ENCODE measurements around the gene ERCC2.
"Not testable (repeated sequence)": the region's sequence is repeated elsewhere in the genome, so short reads cannot be mapped to it uniquely, and the experiment has no call there.

The ERCC2 gene

DNA sequence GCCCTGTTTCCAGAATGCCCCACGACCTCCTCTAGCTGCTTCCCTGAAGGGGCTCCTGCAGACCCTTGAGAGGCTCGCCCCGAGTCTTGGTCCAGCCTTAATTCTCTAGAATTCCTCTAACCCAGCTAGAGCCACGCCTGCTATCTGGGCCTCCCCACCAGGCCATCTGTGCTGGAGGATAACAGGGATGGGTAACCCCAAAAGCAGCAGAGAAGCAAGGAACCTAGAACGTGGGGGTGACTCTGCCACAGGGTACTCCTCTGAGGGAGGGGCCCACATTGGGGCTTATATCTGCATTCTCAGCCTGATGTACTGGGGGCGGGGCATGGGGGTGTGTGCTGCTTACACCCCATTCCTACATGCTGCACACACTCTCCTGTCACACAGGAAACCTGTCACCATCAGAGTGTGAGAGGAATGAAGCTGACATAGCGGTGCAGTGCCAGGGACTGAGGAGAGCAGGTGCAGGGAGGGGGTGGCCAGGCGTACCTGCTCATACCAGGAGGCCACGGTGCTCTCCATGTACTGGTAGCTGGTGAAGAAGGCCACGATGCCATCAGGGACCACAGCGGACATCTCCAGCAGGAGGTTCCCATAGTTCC lies 16.0 kb downstream of the ERCC2 start:
- DNase-seq (ENCODE audit: low read depth), result no peak

DNA sequence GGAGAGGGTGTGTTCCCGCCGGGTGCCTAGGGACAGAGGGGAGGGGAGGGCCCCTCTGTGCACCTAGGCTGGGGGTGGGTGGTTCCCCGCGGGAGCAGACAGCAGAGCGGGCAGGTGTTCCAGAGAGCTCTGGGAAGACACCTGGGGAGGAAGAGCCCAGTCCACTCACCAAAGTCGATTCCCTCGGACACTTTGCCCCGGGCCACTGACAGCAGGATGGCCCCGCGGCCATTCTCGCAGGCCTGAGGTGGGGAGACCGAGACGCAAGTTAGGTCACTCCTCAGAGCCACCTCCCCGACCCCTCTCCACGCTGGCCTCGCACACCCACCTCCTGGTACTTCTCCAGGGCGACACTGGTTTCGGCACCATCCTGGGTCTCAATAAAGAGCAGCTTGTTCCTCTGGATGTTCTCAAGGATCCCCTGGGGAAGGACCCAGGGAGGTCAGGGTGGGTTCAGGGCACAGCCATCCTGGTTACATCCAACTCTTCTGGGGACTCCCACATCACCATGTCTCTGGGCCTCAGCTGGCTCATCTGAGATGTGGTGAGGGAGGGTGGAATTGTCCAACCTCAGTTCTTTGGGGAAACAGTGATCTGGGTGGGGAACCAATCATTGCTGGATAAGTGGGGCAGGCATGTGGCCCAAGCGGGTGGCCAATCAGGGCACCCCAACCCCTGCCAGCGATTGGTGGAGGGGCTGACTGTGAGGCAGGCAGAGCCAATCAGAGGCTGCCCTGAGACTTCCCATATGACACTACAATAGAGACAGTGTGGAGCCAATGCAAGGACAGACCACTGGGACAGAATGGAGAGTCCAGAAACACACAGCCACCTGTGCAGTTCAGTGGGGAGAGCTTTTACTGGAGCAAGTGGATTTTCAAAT lies 17.2 kb downstream of the ERCC2 start:
- DNase-seq (ENCODE audit: low read depth), result no peak

DNA sequence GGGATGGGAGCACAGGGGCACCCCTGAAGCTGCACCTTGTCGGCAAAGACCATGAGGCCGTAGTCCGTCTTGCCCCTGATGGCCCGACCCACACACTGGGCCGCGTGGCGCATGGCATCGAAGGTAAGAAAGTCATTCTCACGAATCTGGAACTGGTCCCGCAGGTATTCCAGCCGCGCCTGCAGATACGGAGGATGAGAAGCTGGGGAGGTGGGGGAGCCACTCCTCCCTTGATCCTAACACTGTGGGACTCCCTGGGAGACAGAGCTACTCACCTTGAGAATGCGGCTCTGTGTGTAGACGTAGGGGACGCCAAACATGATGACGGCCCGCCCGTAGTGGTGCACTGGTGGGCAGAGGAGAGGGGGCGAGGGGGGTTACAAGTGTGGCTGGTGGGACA lies 17.9 kb downstream of the ERCC2 start:
- DNase-seq (ENCODE audit: low read depth), result no peak

DNA sequence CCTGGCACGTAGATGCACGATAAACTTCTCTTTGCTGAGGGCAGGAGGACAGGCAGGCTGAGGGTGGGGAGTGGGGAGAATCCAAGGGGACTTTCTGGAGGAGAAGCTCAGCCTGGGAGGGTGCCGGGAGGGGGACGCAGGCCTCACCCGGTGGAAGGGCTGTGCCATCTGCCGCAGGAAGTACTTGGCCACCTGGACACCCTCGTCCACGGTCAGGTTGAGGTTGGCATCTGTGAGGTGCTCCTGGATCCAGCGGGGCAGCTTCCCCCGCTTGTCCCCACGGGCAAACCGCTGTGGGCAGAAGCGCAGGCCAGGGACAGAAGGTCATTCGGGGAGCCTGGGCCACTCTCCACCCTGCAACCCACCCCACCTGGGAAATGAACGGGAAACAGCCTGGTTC lies 18.3 kb downstream of the ERCC2 start:
- DNase-seq (ENCODE audit: low read depth), result no peak

DNA sequence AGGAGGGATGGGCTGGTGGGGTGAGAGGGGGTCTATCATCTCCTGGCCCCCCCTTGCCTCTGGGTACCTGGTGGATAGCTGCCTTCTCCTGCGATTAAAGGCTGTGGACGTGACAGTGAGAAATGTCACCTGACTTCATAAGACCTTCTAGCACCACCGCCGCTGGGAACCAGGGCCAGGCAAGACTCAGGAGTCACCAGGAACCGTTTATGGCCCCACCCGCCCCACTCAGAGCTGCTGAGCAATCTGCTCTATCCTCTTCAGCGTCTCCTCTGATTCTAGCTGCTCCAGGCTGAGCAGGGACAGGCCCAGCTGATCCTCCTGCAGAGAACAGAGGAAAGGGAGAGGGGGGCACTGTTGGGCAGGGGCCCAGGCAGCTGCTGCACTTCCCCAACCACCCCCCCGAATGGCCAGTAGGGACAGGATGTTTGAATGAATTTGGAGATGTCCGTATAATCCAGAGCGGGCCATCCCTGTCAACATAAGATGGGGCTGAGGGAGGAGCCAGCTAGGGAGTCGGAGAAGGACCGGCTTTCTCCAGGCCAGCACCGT lies 18.9 kb downstream of the ERCC2 start:
- no peak for DNase-seq (ENCODE audit: low read depth)

DNA sequence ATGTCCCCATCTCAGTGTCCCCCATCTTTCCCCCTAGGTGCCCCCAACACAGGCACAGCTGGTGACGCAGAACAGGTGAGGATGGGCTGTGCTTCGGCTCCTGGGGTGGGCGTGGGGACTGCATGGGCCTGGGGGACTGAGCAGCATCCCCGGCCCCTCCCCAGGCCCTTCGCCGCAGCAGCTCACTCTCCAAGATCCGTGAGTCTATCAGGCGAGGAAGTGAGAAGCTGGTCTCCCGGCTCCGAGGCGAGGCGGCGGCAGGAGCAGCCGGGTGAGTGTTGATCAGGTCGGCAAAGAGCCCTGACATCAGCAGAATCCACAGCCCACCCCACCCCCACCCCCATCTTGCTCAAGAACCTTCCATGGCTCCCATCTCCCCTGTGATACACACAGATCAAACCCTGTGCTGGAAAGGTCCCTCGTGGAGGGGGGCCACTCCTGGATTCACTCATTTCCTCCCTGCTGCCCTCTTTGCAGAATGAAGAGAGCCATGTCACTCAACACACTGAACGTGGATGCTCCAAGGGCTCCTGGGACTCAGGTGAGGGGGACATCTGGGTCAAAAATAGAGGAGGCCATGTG lies 19.8 kb downstream of the ERCC2 start:
- DNase-seq (ENCODE audit: low read depth), result no peak

DNA sequence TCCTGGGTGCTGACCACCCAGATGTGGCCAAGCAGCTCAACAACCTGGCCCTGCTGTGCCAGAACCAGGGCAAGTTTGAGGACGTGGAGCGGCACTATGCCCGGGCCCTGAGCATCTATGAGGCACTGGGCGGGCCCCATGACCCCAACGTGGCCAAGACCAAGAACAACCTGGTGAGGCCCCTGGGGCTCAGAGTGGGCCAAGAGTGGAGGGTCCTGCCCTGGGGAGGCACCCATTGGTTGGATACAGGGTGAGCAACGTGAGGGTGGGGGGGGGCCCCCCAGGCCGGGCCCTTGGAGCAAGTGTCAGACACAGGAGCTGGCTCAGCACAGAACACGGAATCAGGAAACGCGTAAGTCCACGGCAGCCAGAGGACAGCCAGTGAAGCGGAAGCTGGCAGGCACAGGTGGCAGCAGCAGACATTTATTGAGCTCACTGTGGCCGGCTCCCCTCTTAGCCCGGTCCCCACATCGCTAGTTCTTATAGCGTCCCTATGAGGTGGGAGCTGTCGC lies 20.9 kb downstream of the ERCC2 start:
- DNase-seq (ENCODE audit: low read depth), result no peak

DNA sequence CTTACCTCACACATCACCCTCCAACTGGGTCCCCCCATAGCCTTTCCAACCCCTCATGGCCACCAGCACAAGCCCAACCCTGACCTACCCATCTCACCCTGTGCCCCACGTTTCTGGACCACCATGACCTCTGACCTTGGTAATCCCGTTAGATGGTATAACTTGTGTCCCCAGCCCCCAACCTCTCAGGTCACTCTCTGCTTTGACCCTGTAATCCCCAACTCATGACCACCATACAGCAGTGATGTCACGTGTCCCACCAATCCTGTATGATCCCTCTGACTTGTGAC lies 21.3 kb downstream of the ERCC2 start:
- DNase-seq (ENCODE audit: low read depth), result no peak

DNA sequence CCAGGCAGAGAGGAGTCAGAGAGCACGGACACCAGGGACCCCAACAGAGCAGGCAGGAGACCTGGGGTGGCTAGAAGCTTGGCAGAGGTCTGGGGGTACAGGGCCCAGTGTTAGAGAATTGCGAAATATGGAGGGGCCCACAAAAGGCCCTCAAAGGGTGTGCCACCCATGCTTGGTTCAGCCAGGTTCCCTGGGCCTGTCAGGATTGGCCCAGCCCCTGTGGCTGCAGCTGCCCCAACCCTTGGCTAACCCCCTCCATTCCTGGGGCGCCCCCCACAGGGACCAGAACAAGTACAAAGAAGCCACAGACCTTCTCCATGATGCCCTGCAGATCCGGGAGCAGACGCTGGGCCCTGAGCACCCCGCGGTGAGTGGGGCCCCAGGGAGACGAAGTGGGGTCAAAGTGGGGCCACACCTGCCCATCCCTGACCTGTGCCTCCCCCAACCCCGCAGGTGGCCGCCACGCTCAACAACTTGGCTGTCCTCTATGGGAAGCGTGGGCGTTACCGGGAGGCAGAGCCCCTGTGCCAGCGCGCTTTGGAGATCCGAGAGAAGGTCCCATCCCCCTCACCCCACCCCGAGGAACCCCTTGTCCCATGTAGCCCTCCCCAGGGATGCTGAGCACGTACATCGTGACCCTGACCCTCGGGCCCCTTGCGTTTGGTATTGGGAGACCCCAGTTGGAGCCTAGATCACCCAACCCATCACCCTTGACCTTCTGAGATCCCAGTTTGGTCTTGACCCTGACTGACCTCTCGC lies 21.8 kb downstream of the ERCC2 start:
- DNase-seq (ENCODE audit: low read depth), result no peak

DNA sequence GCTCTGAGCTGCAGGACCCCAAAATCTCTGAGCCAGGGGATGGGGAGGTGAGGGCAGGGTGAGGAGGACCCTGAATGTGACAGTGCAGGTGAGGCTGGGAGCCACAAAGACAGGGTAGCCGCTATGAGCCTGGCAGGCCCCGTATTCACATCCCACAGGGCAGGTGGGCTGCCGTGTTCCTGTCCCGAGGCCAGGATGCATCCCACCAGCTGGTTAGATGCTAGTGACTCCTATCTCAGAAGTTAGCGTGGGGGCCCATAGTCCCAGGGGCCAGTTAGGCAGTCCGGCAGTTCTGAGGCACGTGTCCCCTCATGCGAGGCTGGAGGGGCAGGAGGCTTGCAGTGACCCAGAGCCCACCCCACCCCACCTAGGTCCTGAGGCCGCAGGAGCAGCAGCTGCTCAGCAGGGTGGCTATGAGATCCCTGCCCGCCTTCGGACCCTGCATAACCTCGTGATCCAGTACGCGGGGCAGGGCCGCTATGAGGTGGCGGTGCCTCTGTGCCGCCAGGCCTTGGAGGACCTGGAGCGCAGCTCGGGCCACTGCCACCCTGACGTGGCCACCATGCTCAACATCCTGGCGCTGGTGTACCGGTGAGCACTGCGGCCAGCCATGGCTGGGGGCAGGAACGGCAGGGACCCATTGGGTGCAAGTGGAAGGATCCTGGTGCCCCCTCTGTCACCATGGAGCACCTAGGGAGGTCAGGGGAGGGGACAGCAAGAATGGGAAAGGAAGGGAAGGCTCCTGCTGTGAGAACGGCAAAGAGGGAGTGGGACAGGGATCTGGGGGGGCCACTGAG lies 22.6 kb downstream of the ERCC2 start:
- no peak for DNase-seq (ENCODE audit: low read depth)

DNA sequence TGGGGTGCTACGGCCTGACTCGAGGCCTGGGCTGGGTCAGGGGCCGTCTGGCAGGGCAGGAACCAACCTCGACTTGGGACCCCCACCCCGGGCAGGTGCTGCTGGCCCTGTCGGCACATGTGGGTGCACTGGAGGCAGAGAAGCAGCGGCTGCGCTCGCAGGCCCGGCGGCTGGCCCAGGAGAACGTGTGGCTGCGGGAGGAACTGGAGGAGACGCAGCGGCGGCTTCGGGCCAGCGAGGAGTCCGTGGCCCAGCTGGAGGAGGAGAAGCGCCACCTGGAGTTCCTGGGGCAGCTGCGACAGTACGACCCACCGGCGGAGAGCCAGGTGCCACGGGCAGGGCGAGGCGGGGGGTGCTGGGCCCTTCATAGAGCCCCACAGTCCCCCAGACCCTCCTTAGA lies 23.9 kb downstream of the ERCC2 start:
- no peak for DNase-seq (ENCODE audit: low read depth)

DNA sequence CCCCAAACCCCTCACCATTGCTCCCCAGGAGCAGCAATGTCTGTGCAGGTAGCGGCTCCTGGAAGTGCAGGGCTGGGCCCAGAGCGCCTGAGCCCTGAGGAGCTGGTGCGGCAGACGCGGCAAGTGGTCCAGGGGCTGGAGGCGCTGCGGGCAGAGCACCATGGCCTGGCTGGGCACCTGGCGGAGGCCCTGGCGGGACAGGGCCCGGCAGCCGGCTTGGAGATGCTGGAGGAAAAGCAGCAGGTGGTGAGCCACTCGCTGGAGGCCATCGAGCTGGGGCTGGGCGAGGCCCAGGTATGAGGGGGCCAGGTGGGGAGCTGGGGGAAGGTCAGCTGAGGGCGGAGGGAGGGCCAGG lies 24.9 kb downstream of the ERCC2 start:
- no peak for DNase-seq (ENCODE audit: low read depth)

DNA sequence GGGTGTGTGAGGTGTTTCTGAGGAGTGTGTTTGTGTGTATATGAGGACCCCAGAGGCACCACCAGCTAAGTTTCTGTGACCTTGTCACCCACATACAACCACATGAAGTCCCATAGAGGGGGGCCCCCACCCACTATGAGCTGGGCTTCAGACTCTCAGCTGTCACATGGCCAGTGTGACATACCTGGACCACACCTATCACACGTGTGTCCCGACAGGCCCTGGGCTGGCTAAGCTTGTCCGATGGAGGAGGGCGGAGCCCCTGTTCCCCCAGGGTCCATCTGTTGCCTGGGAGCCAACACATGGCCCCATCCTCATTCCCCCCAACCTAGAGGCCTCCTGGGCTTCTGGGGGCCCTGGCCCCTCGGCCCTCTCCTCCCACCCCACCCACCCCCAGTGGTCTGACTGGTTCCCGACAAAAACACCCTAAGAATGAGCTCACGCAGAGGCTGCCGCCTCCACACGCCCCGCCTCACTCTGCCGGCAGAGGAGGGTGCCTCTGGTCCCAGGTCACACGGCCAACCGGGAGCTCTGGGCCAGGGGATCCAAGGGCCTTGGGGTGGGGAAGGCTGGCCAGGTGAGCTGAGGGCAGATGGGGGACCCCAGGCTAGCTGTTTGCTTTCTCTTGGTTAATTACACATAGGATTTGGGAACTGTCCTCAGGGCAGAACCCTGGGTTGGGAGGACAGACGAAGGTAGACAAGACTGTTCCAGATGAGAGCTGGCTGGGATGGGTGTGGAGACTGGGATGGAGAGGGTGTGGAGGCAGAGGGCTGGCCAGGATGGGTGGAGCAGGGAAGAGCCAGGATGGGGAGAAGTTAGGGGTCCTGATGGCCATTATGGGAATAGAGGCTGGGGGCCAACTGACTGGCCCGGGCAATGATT lies 25.5 kb downstream of the ERCC2 start:
- DNase-seq (ENCODE audit: low read depth), result no peak

DNA sequence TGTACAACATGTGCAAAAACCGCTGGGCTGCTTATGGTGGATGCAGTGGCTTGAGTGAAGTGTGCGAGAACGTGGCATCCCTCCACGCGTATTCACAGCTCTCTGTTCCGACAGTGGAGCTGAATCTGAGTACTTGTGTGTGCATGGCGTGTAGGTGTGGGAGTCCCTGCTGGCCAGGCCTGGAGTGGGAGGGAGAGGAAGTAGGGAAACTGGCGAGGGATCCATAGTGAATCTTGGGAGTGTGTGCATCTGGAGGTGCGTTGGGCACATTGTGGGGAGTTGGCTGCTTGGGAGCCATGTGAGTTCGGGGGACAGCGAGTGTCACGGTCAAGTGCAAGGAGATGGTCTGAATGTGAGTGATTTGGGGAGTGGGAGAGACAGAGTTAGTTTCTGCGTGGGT lies 27.5 kb downstream of the ERCC2 start:
- no peak for DNase-seq (ENCODE audit: low read depth)

DNA sequence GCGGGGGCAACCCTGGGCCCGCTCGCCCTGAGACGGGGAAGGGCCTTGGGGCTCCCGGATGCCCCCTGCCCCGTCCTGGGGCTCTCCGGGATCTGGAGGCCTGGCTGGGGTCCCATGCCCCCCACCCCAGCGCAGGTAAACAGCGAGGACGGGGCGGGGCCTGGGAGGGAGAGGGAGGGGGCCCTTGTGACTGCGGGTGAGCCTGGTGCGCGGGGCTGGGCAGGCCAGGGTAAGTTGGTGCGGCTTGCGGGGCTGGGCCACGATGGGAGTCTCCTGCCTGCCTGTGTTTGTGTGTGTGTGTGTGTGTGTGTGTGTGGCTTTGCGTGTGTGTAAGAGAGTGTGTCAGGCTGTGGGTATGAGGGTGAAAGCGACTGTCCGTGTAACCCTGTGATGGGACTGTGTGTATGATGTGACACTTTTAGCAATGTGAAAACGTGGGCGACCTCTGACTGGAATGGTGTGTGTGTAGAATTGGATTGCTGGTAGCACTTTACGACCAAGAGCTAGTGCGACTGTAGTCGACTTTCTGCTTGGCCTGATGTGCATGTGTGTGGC lies 29.4 kb downstream of the ERCC2 start:
- DNase-seq (ENCODE audit: low read depth), result no peak

DNA sequence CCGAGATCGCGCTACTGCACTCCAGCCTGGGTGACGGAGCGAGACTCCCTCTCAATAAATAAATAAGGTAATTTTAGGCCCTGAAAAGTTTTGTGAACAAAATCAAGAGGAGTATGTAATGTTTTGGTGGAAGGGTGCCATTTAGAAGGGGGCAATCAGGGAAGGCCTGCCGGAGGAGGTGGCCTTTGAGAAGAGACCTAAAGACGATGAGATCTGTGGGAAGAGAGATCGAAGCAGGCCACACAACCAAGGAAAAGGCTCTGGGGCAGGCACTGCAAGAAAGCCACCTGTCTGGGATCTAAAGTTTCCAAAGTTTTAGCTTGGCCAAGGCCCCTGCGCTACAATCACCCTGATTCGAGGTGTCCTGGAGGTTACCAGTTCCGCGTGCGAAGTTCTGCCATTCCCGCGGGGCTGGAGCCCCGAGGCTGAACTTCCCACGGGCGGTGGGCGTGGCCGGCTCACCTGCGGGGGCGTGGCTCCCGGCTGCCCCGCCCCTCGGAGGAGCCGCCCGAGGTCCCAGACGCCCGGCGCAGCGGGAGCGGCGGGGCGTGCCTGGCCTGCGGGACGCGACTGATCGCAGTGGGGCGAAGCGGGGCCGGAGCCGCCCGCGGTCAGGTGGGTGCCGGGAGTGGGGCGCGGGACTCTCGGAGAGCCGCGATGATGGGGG lies 30.0 kb downstream of the ERCC2 start, which contains the start of gene KLC3:
KLC3 (plus strand) TSS at position 519 of the 667 bp plus-strand sequence. CDS start 4,792 bp downstream, outside the sequence.
- no peak for DNase-seq (ENCODE audit: low read depth)

DNA sequence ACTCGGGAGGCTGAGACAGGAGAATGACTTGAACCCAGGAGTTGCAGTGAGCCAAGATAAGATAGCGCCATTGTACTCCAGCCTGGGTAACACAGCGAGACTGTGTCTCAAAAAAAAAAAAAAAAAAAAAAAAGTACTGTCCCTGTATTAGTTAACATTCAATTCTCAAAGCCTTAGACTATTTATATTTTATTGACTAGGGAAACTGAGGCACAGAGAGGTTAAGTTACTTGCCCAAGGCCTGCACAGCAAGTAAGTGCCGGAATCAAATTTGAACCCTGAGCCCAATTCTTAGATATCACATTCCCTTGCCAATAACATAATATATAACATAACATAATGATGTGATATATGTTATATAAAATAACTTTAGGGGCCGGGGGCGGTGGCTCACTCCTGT lies 30.7 kb downstream of the ERCC2 start:
- DNase-seq (ENCODE audit: low read depth), result no peak

DNA sequence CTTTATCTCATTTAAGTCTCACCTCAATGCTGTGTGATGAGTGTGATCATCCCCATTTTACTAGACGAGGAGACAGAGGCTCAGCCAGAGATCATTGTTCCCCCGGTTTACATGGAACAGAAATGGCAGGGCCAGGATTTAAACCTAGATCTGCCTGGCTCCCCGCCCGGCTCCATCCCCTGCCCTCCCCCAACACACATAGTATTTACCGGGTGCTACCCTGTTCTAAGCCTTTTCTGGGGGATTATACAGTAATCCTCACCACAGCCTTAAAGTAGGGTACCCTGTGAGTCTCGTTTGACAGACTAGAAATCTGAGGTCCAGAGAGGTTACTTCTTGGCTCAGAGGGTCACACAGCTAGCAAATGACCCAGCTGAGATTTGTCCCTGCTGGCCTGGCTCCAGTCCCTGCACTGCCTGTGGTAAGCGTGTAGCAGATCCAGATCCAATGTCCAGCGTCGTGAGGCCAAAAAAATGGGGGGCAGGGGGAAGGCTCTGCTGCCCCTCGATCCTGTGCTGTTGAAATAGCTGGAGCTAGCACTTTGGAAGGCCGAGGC lies 33.6 kb downstream of the ERCC2 start:
- DNase-seq (ENCODE audit: low read depth), result no peak

DNA sequence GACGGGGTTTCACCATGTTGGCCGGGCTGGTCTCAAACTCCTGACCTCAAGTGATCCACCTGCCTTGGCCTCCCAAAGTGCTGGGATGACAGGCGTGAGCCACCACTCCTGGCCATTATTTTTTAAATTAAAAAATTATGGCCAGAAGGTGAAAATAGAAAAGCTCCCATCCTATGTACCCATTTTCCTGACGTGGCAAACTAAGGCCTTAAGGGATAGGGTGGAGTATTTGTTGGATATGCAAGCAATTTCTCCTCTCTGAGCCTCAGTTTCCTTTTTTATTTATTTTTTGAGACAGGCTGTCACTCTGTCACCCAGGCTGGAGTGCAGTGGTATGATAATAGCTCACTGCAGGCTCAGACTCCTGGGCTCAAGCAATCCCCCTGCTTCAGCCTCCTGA lies 35.5 kb downstream of the ERCC2 start:
- not testable (repeated sequence) for DNase-seq (ENCODE audit: low read depth)

Data from stimulated activated CD8-positive, alpha-beta memory T cell treated with anti-CD3 and anti-CD28 coated beads, Interleukin-12 subunit alpha, Interleukin-12 subunit beta, amount 100 ng/mL, for 4 hours (primary cell).